SJCRH30 (cell line): ENCODE measurements around the gene EIF6. TPM values are rescaled to one million over a fixed set of nuclear protein-coding genes. Genes with fewer than 3 reads are reported as not detected.

Experiments used
- DNase-seq, 2 experiments: peaks; one replicate each; pipeline ENCODE4 v3.0.0-alpha.2; 2015 to 2020
- H3K27ac ChIP-seq: fragments of 250-450 bp; sonication (Bioruptor Pico); 2 replicates; pipeline ENCODE4 v1.5.1; 2020; ENCODE audit warnings: mild to moderate bottlenecking, moderate library complexity
- H3K27me3 ChIP-seq: fragments of 250-450 bp; sonication (Bioruptor Pico); 2 replicates; pipeline ENCODE4 v1.5.1; 2020; ENCODE audit warnings: mild to moderate bottlenecking, moderate library complexity
- H3K36me3 ChIP-seq: fragments of 250-450 bp; sonication (Bioruptor Pico); 2 replicates; pipeline ENCODE4 v1.5.1; 2020; ENCODE audit warnings: mild to moderate bottlenecking, moderate library complexity
- H3K4me1 ChIP-seq: fragments of 250-450 bp; sonication (Bioruptor Pico); 2 replicates; pipeline ENCODE4 v1.5.1; 2020; ENCODE audit warnings: mild to moderate bottlenecking, moderate library complexity
- H3K4me3 ChIP-seq: fragments of 250-450 bp; sonication (Bioruptor Pico); 2 replicates; pipeline ENCODE4 v1.5.1; 2020; ENCODE audit warnings: mild to moderate bottlenecking, moderate library complexity
- H3K9me3 ChIP-seq: fragments of 250-450 bp; sonication (Bioruptor Pico); replicated peaks from 2 replicates; pipeline ENCODE4 v1.5.1; 2020; ENCODE audit warnings: mild to moderate bottlenecking, moderate library complexity
- total RNA-seq: library from RNA; depleted of rRNA; stranded (reverse); fragments of >200 nt; shearing (Covaris generic); gene quantifications from 2 replicates; pipeline ENCODE4 v1.2.3, GENCODE V29; 2014

Gene EIF6
- total RNA-seq, 1 experiment from 2014 or later = 142 TPM

- no peaks in the 10 kb centered on the region for H3K36me3 ChIP-seq
- DNase-seq = no peak
- H3K4me3 ChIP-seq = no peak overlapping the region
- H3K27ac ChIP-seq = no peak overlapping the region
- H3K27me3 ChIP-seq = peaks cover 20% of the 10 kb centered on the region
- no peaks in the 10 kb centered on the region for H3K4me1 ChIP-seq
- no peaks in the 10 kb centered on the region for H3K9me3 ChIP-seq
Observed at GRCh38 chr20:35293303-35294292, 9.0 kb upstream of the EIF6 start.

DNA sequence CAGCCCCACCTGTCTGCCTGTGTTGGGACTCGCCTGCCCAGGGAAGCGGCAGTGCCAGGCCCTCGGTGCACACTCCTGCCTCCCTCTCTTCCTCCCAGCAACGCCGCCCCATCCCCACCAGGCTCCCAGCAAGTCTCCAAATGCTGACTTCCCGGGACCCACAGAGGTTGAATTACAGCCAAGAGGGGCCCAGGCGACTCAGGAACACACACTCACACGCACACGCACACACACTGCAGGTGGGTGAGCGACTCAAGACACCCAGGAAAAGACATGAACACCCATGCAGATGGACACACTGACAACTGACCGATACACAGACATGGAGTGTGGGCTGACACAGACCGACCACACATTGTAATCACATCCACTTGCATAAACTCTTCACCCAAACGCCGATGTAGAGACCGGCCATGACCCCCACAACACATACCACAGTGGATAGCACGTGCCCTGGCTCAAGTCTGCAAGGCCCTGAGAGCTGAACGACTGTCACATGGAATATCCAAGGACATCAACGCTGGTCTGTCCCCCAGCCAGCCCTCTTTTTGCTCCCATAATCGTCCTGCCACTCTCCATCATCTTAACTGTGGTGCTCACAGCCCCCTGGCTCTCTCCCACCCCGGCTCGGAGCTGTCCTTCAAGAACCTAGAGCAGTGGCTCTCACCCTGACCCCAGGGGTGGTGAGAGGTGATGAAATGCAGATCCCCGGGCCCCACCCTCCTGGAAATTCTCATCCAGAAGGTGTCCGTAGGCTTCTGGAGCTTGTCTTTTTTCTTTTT lies 8.1 kb upstream of the EIF6 start:
- Histone ChIP-seq H3K27ac (no peak overlapping the region), H3K27me3 (peaks cover 20% of the 10 kb centered on the region), H3K4me3 (no peak overlapping the region), H3K36me3 (no peaks in the 10 kb centered on the region), H3K4me1 (no peaks in the 10 kb centered on the region), H3K9me3 (no peaks in the 10 kb centered on the region)
- DNase-seq = no peak

GRCh38 chr20:35291654-35292503 lies 7.3 kb upstream of the EIF6 start, which contains the start of gene FAM83C:
Gene FAM83C (minus strand): TSS chr20:35292425. CDS start chr20:35292304, 121 bp downstream.
- H3K27ac ChIP-seq = no peak within 1 kb of the TSS
- DNase-seq = no peak
- no peaks in the 10 kb centered on the region for H3K9me3 ChIP-seq
- no peaks in the 10 kb centered on the region for H3K36me3 ChIP-seq
- no peaks in the 10 kb centered on the region for H3K4me1 ChIP-seq
- H3K4me3 ChIP-seq = no peak within 1 kb of the TSS
- H3K27me3 ChIP-seq = peaks cover 19% of the 10 kb centered on the region

DNA sequence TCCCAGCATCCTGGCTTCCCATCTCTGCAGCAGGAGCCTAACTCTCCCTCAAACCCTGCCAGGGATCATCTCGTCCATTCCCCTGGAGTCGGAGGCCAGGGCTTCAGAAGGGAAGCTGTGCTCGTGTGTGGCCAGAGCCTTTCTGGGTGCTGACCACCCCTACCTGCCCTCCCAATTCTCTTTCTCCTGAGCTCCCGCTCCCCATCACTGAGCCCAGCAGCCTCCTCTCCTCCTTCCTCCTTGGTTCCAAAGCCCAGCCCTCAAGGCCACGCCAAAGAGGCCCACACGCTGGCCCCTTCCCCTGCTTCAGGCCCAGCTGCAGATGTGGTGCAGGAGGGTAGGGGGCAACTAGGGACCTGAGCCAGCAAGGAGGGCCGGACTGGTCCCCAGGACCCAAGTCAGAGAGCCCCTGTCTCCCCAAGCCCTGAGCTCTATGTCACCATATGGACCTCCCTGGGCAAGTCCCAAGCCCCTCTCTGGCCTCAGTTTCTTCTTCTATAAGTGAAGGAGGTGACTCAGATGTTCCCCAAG lies 6.4 kb upstream of the EIF6 start:
- H3K27ac ChIP-seq = no peak overlapping the region

DNA sequence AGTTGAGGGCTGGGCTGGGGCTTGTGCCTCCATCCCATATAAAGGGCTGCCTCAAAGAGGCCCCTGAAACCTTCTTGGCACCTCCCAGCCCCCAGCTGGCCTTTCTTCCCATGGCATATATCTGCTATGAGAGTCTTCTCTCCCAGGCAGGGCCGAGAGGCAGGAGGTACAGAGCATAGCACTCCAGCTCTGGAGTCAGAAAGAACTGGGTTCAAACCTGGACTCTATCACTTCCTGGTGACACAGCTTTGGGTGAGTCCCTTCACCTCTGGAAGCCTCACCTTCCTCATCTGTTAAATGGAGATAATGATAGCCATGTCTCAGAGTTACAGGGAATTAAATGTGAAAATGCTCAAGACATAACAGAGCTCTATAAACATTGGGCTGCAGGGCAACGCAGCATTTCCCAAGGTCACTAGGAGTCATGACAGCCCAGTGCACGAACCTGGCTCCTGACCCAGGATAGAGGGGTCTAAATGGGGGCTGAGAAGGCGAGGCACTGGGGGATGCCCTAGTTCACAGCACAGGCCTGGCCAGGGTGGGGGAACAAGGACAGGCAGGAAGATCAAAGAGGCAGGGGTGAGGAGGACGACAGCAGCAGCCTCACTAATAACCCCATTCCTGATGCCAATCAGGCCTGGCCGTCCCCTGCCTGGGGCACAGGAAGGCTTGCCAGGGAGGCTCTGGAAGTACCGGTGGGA lies 5.8 kb upstream of the EIF6 start:
- DNase-seq = no peak
- H3K36me3 ChIP-seq = no peaks in the 10 kb centered on the region
- H3K4me1 ChIP-seq = no peaks in the 10 kb centered on the region
- H3K27me3 ChIP-seq = peaks cover 14% of the 10 kb centered on the region
- H3K9me3 ChIP-seq = no peaks in the 10 kb centered on the region
- H3K27ac ChIP-seq = no peak overlapping the region
- H3K4me3 ChIP-seq = no peak overlapping the region

More for the DNA sequence above, 6.4 kb upstream of the EIF6 start:
- Histone ChIP-seq H3K36me3 (no peaks in the 10 kb centered on the region), H3K4me3 (no peak overlapping the region), H3K27me3 (peaks cover 14% of the 10 kb centered on the region), H3K9me3 (no peaks in the 10 kb centered on the region), H3K4me1 (no peaks in the 10 kb centered on the region)
- DNase-seq = peak in 1 of 2 experiments; percentile 4

DNA sequence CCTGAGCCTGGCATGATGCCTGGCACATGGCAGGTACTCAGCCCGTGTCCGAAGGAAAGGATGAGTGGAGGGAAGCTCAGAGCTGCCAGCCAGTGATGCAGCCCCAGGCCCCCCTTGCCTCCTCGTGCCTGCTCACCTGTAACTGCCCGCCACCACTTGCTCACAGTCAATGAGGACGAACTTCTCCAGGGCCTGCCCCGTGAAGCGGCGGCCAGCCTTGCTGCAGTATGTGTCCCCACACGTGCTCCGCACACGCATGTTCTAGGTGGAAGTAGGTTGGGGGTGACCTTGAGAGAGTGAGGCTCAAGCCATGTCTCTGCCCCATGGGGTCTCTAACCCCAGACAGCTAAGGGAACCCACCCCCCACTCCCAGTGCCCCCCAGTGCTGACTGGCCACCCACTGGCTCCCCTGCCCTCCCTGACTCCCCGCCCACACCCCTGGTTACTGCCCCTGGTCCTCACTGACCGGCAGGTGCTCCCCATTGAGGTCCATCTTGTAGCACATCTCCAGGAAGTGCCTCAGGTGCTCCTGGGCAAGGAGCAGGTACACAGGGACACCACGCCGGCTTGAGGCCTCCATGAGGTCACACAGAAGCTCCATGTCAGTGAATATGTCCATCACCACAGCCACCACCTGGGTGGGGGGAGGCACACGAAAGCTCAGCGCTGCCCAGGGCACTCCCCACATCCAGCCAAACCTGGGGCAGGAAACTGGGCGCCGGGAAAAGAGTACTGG lies 3.9 kb upstream of the EIF6 start:
- H3K4me1 ChIP-seq = peaks cover under 1% of the 10 kb centered on the region; the same call in 1 of the 2 replicates
- no peaks in the 10 kb centered on the region for H3K9me3 ChIP-seq
- H3K4me3 ChIP-seq = no peak overlapping the region
- peaks cover 9% of the 10 kb centered on the region for H3K27me3 ChIP-seq
- no peak overlapping the region for H3K27ac ChIP-seq
- H3K36me3 ChIP-seq = no peaks in the 10 kb centered on the region
- no peak for DNase-seq

GRCh38 chr20:35287509-35288324 lies 3.1 kb upstream of the EIF6 start:
- Histone ChIP-seq H3K9me3 (no peaks in the 10 kb centered on the region), H3K36me3 (peaks cover 7% of the 10 kb centered on the region), H3K4me3 (no peak overlapping the region), H3K27ac (no peak overlapping the region), H3K27me3 (peaks cover 9% of the 10 kb centered on the region), H3K4me1 (peaks cover 3% of the 10 kb centered on the region; the same call in 1 of the 2 replicates)
- no peak for DNase-seq

GRCh38 chr20:35286899-35287508 lies 2.4 kb upstream of the EIF6 start:
- H3K27me3 ChIP-seq = peaks cover 4% of the 10 kb centered on the region

DNA sequence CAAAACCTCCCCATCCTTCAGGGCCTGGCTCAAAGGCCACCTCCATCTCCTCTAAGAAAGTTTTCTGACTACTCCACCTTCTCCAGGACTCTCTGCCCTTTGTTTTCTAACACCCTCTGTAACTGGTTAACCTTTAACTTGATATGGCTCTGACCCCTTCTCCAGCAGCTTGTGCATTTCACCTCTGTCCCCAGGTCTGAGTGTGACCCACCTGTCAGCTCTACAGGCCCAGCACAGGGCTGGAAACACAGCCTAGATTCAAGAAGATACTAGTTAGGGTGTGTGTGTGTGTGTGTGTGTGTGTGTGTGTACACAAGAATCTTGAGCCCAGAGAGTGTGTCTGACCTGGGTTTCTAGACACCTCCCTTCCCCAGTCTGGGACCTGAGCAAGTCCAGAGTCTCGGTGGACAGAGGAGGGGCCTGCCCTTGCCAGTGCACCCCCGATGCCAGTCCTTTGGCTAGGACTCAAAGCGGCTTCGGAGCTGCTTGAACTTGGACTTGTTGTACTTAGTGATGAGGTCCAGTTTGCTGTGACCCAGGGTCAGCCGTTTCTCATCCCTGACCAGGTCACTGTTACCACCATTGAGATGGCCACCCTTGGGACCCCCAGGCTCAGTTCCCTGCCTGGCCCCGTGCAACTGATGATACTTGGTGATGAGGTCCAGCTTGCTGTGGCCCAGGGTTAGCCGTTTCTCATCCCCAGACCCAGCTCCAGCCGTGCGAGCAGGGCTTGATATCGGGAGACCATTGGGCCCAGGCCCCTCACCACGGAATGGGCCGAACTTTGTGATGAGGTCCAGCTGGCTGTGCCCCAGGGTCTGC lies 1.7 kb upstream of the EIF6 start:
- Histone ChIP-seq H3K4me1 (peaks cover 3% of the 10 kb centered on the region; the same call in 1 of the 2 replicates), H3K27ac (no peak overlapping the region), H3K27me3 (peaks cover under 1% of the 10 kb centered on the region), H3K9me3 (no peaks in the 10 kb centered on the region), H3K36me3 (peaks cover 21% of the 10 kb centered on the region), H3K4me3 (no peak overlapping the region)
- no peak for DNase-seq

More at GRCh38 chr20:35286899-35287508, 2.4 kb upstream of the EIF6 start:
- peaks cover 14% of the 10 kb centered on the region for H3K36me3 ChIP-seq
- no peak overlapping the region for H3K4me3 ChIP-seq
- no peak overlapping the region for H3K27ac ChIP-seq
- no peak for DNase-seq
- peaks cover 3% of the 10 kb centered on the region; the same call in 1 of the 2 replicates for H3K4me1 ChIP-seq
- no peaks in the 10 kb centered on the region for H3K9me3 ChIP-seq

DNA sequence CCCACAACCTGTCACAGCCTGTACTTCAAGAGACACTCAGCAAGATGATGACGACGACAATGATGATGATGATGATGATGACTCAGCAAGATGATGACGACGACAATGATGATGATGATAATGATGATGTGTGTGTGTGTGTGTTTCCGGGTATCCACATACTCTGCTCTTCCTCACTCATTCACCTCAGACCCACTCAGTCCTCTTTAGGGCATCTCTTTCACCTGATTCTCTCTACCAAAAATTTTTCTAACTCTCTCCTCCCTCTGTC lies 1.2 kb upstream of the EIF6 start:
- no peak overlapping the region for H3K27ac ChIP-seq
- no peak for DNase-seq
- H3K27me3 ChIP-seq = no peaks in the 10 kb centered on the region
- H3K4me3 ChIP-seq = no peak overlapping the region
- peaks cover 3% of the 10 kb centered on the region; the same call in 1 of the 2 replicates for H3K4me1 ChIP-seq
- no peaks in the 10 kb centered on the region for H3K9me3 ChIP-seq
- H3K36me3 ChIP-seq = peaks cover 24% of the 10 kb centered on the region

GRCh38 chr20:35284992-35285805 lies 627 bp upstream of the EIF6 start:
- H3K36me3 ChIP-seq = peaks cover 29% of the 10 kb centered on the region
- no peak for DNase-seq
- peaks cover 3% of the 10 kb centered on the region; the same call in 1 of the 2 replicates for H3K4me1 ChIP-seq
- H3K9me3 ChIP-seq = no peaks in the 10 kb centered on the region
- no peaks in the 10 kb centered on the region for H3K27me3 ChIP-seq
- H3K4me3 ChIP-seq = peak overlapping the region; percentile 88
- H3K27ac ChIP-seq = peak overlapping the region; percentile 64
